HG03520 (cell line): ENCODE data around the gene BRCA1.
"Not testable (repeated sequence)": the region's sequence is repeated elsewhere in the genome, so short reads cannot be mapped to it uniquely, and the experiment has no call there.

Experiments used
- ATAC-seq: cut with Tn5 transposase; IDR thresholded peaks from one replicate; pipeline ENCODE4 v1.9.1; 2021; ENCODE audit warnings: mild to moderate bottlenecking, moderate library complexity; ENCODE audit not compliant: unreplicated experiment

BRCA1 gene

GRCh38 chr17:43134774-43135453 lies 9.8 kb upstream of the BRCA1 start:
- no peak for ATAC-seq

GRCh38 chr17:43133439-43133838 lies 8.3 kb upstream of the BRCA1 start:
- ATAC-seq, result not testable (repeated sequence)

- ATAC-seq, result no peak
Measured at GRCh38 chr17:43132117-43132516, 7.0 kb upstream of the BRCA1 start.

GRCh38 chr17:43129671-43130010 lies 4.5 kb upstream of the BRCA1 start:
- no peak for ATAC-seq

GRCh38 chr17:43127333-43127876 lies 2.2 kb upstream of the BRCA1 start:
- ATAC-seq, result not testable (repeated sequence)

- no peak for ATAC-seq
Measured at GRCh38 chr17:43126911-43127290, 1.7 kb upstream of the BRCA1 start.

GRCh38 chr17:43125967-43126910 lies 1.1 kb upstream of the BRCA1 start:
- ATAC-seq, result no peak

- ATAC-seq, result no peak
Measured at GRCh38 chr17:43118679-43119615, 6.2 kb downstream of the BRCA1 start.

- ATAC-seq, result no peak
Measured at GRCh38 chr17:43114151-43114552, 11.0 kb downstream of the BRCA1 start.

GRCh38 chr17:43106552-43106951 lies 18.6 kb downstream of the BRCA1 start:
- no peak for ATAC-seq

- no peak for ATAC-seq
Measured at GRCh38 chr17:43105146-43105545, 20.0 kb downstream of the BRCA1 start.

- no peak for ATAC-seq
Measured at GRCh38 chr17:43104665-43105064, 20.5 kb downstream of the BRCA1 start.

GRCh38 chr17:43095364-43095763 lies 29.8 kb downstream of the BRCA1 start:
- not testable (repeated sequence) for ATAC-seq

GRCh38 chr17:43094129-43094835 lies 30.9 kb downstream of the BRCA1 start:
- no peak for ATAC-seq

GRCh38 chr17:43092901-43093300 lies 32.3 kb downstream of the BRCA1 start:
- no peak for ATAC-seq

- ATAC-seq, result no peak
Measured at GRCh38 chr17:43090022-43090421, 35.1 kb downstream of the BRCA1 start.

- no peak for ATAC-seq
Measured at GRCh38 chr17:43085474-43085873, 39.7 kb downstream of the BRCA1 start.

GRCh38 chr17:43079641-43080302 lies 45.4 kb downstream of the BRCA1 start:
- no peak for ATAC-seq

- ATAC-seq, result no peak
Measured at GRCh38 chr17:43074869-43075268, 50.3 kb downstream of the BRCA1 start.

- ATAC-seq, result no peak
Measured at GRCh38 chr17:43070872-43071271, 54.3 kb downstream of the BRCA1 start.
